Subcutaneous adipose tissue (tissue), 4 donors: Measurements from ENCODE around the gene CHRDL2. TPM values are rescaled to one million over a fixed set of nuclear protein-coding genes. Genes with fewer than 3 reads are reported as not detected.

Experiments
- total RNA-seq, 4 donors: library from RNA; depleted of rRNA; stranded (reverse); fragments of >200 nt; gene quantifications; one replicate each; pipeline ENCODE4 v1.1.0, GENCODE V29; 2016
- TF ChIP-seq, protein P1 (sequence below): fragments of 450-650 bp; IDR thresholded peaks from one replicate; pipeline ENCODE4 v1.5.1; 2016; ENCODE audit warnings: low read depth, mild to moderate bottlenecking, control low read depth, antibody characterized with exemption, moderate library complexity

Gene CHRDL2
- total RNA-seq, 4 donors from 2014 or later = not detected

DNA sequence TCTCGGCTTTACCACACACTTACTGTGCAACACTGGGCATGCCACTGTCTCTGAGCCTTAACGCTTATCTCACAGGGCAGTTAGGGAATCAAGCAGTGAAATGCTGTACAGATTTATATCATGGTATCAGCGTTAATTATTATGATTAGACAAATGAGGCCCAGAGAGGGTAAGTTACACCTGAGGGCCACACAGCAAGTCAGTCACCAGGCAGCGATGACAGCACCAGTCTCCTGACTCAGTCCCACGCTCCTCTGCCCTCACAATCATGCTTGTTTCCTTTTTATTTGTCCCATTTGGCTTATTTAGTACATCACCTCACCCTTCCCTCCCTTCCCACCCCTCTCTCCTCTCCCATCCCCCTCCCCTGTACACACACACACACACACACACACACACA lies 12.2 kb downstream of the CHRDL2 start:
- TF ChIP-seq, protein P1, sequence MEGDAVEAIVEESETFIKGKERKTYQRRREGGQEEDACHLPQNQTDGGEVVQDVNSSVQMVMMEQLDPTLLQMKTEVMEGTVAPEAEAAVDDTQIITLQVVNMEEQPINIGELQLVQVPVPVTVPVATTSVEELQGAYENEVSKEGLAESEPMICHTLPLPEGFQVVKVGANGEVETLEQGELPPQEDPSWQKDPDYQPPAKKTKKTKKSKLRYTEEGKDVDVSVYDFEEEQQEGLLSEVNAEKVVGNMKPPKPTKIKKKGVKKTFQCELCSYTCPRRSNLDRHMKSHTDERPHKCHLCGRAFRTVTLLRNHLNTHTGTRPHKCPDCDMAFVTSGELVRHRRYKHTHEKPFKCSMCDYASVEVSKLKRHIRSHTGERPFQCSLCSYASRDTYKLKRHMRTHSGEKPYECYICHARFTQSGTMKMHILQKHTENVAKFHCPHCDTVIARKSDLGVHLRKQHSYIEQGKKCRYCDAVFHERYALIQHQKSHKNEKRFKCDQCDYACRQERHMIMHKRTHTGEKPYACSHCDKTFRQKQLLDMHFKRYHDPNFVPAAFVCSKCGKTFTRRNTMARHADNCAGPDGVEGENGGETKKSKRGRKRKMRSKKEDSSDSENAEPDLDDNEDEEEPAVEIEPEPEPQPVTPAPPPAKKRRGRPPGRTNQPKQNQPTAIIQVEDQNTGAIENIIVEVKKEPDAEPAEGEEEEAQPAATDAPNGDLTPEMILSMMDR = no peak

- TF ChIP-seq, protein P1 = no peak
Measured at GRCh38 chr11:74717221-74717969, 13.8 kb downstream of the CHRDL2 start.

DNA sequence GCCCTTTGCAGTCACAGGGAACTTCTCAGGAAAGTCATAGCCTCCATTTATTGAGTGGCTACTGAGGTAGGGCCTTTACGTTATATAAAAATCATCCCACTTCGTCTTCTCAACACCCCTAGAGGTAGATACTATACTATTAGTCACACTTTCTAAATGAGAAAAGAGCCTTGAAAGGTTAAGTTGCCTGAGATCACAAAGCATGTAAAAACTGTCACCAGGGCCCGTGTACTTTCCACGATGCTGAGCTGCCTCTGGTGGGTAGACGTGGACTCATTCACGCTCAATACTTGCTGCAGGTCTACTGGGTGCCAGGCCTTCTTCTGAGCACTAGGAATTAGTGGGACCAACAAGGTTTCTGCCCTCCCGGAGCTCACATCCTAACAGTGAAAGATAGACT lies 16.3 kb downstream of the CHRDL2 start:
- TF ChIP-seq, protein P1 = no peak

GRCh38 chr11:74713686-74714085 lies 17.5 kb downstream of the CHRDL2 start:
- TF ChIP-seq, protein P1 = no peak

DNA sequence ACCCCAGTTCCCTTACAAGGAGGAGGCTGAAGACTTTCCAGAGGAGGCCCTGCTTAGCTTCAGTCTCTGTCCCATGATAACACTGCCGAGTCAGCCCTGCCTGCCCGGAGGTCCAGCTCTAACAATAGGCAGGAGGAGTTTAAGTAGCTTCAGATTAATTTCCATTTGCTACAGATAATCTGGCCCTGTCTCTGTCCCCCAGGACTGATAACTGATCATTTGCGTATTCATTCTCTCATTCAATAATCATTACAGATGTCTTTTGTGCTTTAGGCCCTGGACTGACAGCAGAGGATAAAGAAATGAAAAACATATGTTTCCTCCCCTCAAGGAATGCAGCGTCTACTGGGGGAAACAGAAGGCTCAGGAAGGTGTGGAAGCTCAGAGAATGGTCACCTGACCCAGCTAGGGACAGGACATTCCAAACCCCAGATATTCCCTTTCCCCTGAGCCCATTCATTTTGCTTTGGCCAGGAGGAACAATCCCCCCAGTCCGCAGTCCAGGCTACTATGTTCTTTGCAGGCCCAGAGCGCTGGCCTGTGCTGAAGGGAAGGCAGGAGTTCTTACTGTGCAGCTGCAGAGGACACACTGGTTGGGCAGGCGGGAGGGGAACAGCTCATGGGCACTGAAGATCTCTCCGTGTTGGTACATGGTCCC lies 20.8 kb downstream of the CHRDL2 start:
- TF ChIP-seq, protein P1 = no peak

- TF ChIP-seq, protein P1 = no peak
Measured at GRCh38 chr11:74709175-74709574, 22.1 kb downstream of the CHRDL2 start.

GRCh38 chr11:74707602-74708510 lies 23.4 kb downstream of the CHRDL2 start:
- TF ChIP-seq, protein P1 = no peak
